Activated naive CD4-positive, alpha-beta T cell treated with anti-CD3 and anti-CD28 coated beads, Interleukin-2, amount 10 ng/mL, durations not matched to agents 7 days and 5 days (primary cell): ENCODE data around the gene SERINC5.
"Not testable (repeated sequence)": the region's sequence is repeated elsewhere in the genome, so short reads cannot be mapped to it uniquely, and the experiment has no call there.

ENCODE experiments used
- CTCF ChIA-PET: fragments of 350-600 bp; sonication (Branson Sonifier 250); formaldehyde crosslinking; loops from one replicate; lab custom pipeline; 2021; ENCODE audit warnings: antibody characterized with exemption; lab: Charles Lee
- DNase-seq: peaks from one replicate; pipeline ENCODE4 v3.0.0-alpha.2; 2020
- H3K27ac Mint-ChIP-seq: one replicate; pipeline ENCODE4 v1.8.0; 2021; ENCODE audit warnings: mild to moderate bottlenecking, moderate library complexity, mixed read lengths
- H3K27me3 Mint-ChIP-seq: one replicate; pipeline ENCODE4 v1.8.0; 2021; ENCODE audit warnings: mild to moderate bottlenecking, mixed read lengths
- H3K36me3 Mint-ChIP-seq: one replicate; pipeline ENCODE4 v1.8.0; 2021; ENCODE audit warnings: mixed read lengths
- H3K4me1 Mint-ChIP-seq: one replicate; pipeline ENCODE4 v1.8.0; 2021; ENCODE audit warnings: mixed read lengths
- H3K4me3 Mint-ChIP-seq: one replicate; pipeline ENCODE4 v1.8.0; 2021; ENCODE audit warnings: mild to moderate bottlenecking, moderate library complexity, mixed read lengths
- H3K9me3 Mint-ChIP-seq: one replicate; pipeline ENCODE4 v1.8.0; 2021; ENCODE audit warnings: mixed read lengths

SERINC5 gene

GRCh38 chr5:80255811-80256712, at the start of gene SERINC5:
SERINC5 (minus strand) TSS chr5:80256048; CDS start chr5:80255922, 126 bp downstream.
- H3K4me1 Mint-ChIP-seq, result peaks cover 46% of the 10 kb centered on the region
- H3K36me3 Mint-ChIP-seq, result peaks cover 51% of the 10 kb centered on the region
- H3K27ac Mint-ChIP-seq, result peak within 1 kb of the TSS; percentile 97
- H3K9me3 Mint-ChIP-seq, result no peaks in the 10 kb centered on the region
- CTCF ChIA-PET, result interaction anchor here (0.8 to 2.9 kb wide), 6 partner anchors 11 to 120 kb away, joined by 3 to 18 read pairs (median 4); no protein-coding TSS in a partner anchor
- peak; percentile 90 for DNase-seq
- H3K27me3 Mint-ChIP-seq, result peaks cover 3% of the 10 kb centered on the region
- peak within 1 kb of the TSS; percentile 92 for H3K4me3 Mint-ChIP-seq

GRCh38 chr5:80302636-80303035, 46.8 kb upstream of the SERINC5 start:
- no peaks in the 10 kb centered on the region for H3K9me3 Mint-ChIP-seq
- no peak overlapping the region for H3K4me3 Mint-ChIP-seq
- H3K4me1 Mint-ChIP-seq, result peaks cover 2% of the 10 kb centered on the region
- DNase-seq, result no peak
- H3K27ac Mint-ChIP-seq, result no peak overlapping the region
- peaks cover 5% of the 10 kb centered on the region for H3K27me3 Mint-ChIP-seq
- H3K36me3 Mint-ChIP-seq, result no peaks in the 10 kb centered on the region
- CTCF ChIA-PET, result no interaction called here

- H3K36me3 Mint-ChIP-seq, CTCF ChIA-PET, H3K27ac Mint-ChIP-seq, DNase-seq, H3K4me1 Mint-ChIP-seq, H3K4me3 Mint-ChIP-seq, H3K9me3 Mint-ChIP-seq, H3K27me3 Mint-ChIP-seq: not testable (repeated sequence)
Observed at GRCh38 chr5:80301342-80301741, 45.5 kb upstream of the SERINC5 start.

GRCh38 chr5:80300796-80301195, 44.9 kb upstream of the SERINC5 start:
- H3K36me3 Mint-ChIP-seq, H3K4me1 Mint-ChIP-seq, CTCF ChIA-PET, H3K4me3 Mint-ChIP-seq, DNase-seq, H3K27me3 Mint-ChIP-seq, H3K27ac Mint-ChIP-seq, H3K9me3 Mint-ChIP-seq: not testable (repeated sequence)

GRCh38 chr5:80300125-80300524, 44.3 kb upstream of the SERINC5 start:
- no peak overlapping the region for H3K27ac Mint-ChIP-seq
- H3K36me3 Mint-ChIP-seq, result no peaks in the 10 kb centered on the region
- H3K9me3 Mint-ChIP-seq, result no peaks in the 10 kb centered on the region
- peaks cover 6% of the 10 kb centered on the region for H3K27me3 Mint-ChIP-seq
- H3K4me3 Mint-ChIP-seq, result no peak overlapping the region
- DNase-seq, result no peak
- H3K4me1 Mint-ChIP-seq, result no peaks in the 10 kb centered on the region
- CTCF ChIA-PET, result no interaction called here

- DNase-seq, result no peak
- Mint-ChIP-seq H3K27ac (no peak overlapping the region), H3K9me3 (no peaks in the 10 kb centered on the region), H3K4me3 (no peak overlapping the region), H3K36me3 (no peaks in the 10 kb centered on the region), H3K27me3 (peaks cover 11% of the 10 kb centered on the region), H3K4me1 (no peaks in the 10 kb centered on the region)
- CTCF ChIA-PET, result no interaction called here
Observed at GRCh38 chr5:80299601-80300000, 43.8 kb upstream of the SERINC5 start.

- no peak for DNase-seq
- Mint-ChIP-seq H3K27ac (no peak overlapping the region), H3K9me3 (peaks cover 2% of the 10 kb centered on the region), H3K4me1 (no peaks in the 10 kb centered on the region), H3K4me3 (no peak overlapping the region), H3K27me3 (peaks cover 11% of the 10 kb centered on the region), H3K36me3 (no peaks in the 10 kb centered on the region)
- CTCF ChIA-PET, result no interaction called here
Observed at GRCh38 chr5:80296121-80296520, 40.3 kb upstream of the SERINC5 start.

GRCh38 chr5:80291761-80292160, 35.9 kb upstream of the SERINC5 start:
- H3K27ac Mint-ChIP-seq, result no peak overlapping the region
- H3K4me3 Mint-ChIP-seq, result no peak overlapping the region
- peaks cover 18% of the 10 kb centered on the region for H3K27me3 Mint-ChIP-seq
- CTCF ChIA-PET, result interaction anchor here (1.4 kb wide), 1 partner anchor 166 kb away, joined by 3 read pairs; no protein-coding TSS in a partner anchor
- H3K9me3 Mint-ChIP-seq, result peaks cover 2% of the 10 kb centered on the region
- no peak for DNase-seq
- no peaks in the 10 kb centered on the region for H3K36me3 Mint-ChIP-seq
- no peaks in the 10 kb centered on the region for H3K4me1 Mint-ChIP-seq

- no peaks in the 10 kb centered on the region for H3K36me3 Mint-ChIP-seq
- CTCF ChIA-PET, result no interaction called here
- H3K27ac Mint-ChIP-seq, result no peak overlapping the region
- H3K27me3 Mint-ChIP-seq, result peaks cover 12% of the 10 kb centered on the region
- H3K4me1 Mint-ChIP-seq, result peaks cover 10% of the 10 kb centered on the region
- no peak overlapping the region for H3K4me3 Mint-ChIP-seq
- no peak for DNase-seq
- peaks cover 2% of the 10 kb centered on the region for H3K9me3 Mint-ChIP-seq
Observed at GRCh38 chr5:80289320-80289719, 33.5 kb upstream of the SERINC5 start.

- no peaks in the 10 kb centered on the region for H3K9me3 Mint-ChIP-seq
Observed at GRCh38 chr5:80288177-80288576, 32.3 kb upstream of the SERINC5 start.

GRCh38 chr5:80284720-80285119, 28.9 kb upstream of the SERINC5 start:
- H3K4me3 Mint-ChIP-seq, result no peak overlapping the region
- peaks cover 12% of the 10 kb centered on the region for H3K27me3 Mint-ChIP-seq
- H3K36me3 Mint-ChIP-seq, result no peaks in the 10 kb centered on the region
- no peaks in the 10 kb centered on the region for H3K9me3 Mint-ChIP-seq
- CTCF ChIA-PET, result interaction anchor here (0.6 to 0.8 kb wide), 4 partner anchors 10 to 303 kb away, joined by 3 to 4 read pairs (median 4); no protein-coding TSS in a partner anchor
- peak overlapping the region; percentile 33 for H3K27ac Mint-ChIP-seq
- H3K4me1 Mint-ChIP-seq, result peaks cover 20% of the 10 kb centered on the region
- DNase-seq, result peak; percentile 56

More at GRCh38 chr5:80288177-80288576, 32.3 kb upstream of the SERINC5 start:
- peaks cover 14% of the 10 kb centered on the region for H3K4me1 Mint-ChIP-seq
- H3K27ac Mint-ChIP-seq, result no peak overlapping the region
- CTCF ChIA-PET, result interaction anchor here (0.6 kb wide), 1 partner anchor 345 kb away, joined by 3 read pairs; no protein-coding TSS in a partner anchor
- no peaks in the 10 kb centered on the region for H3K36me3 Mint-ChIP-seq
- H3K4me3 Mint-ChIP-seq, result no peak overlapping the region
- H3K27me3 Mint-ChIP-seq, result peaks cover 12% of the 10 kb centered on the region
- DNase-seq, result no peak

- DNase-seq, result no peak
- peaks cover 20% of the 10 kb centered on the region for H3K4me1 Mint-ChIP-seq
- H3K36me3 Mint-ChIP-seq, result no peaks in the 10 kb centered on the region
- H3K27ac Mint-ChIP-seq, result no peak overlapping the region
- CTCF ChIA-PET, result interaction anchor here (0.7 to 0.8 kb wide), 2 partner anchors 17 to 81 kb away, joined by 3 read pairs; no protein-coding TSS in a partner anchor
- H3K4me3 Mint-ChIP-seq, result no peak overlapping the region
- H3K9me3 Mint-ChIP-seq, result no peaks in the 10 kb centered on the region
- H3K27me3 Mint-ChIP-seq, result peaks cover under 1% of the 10 kb centered on the region
Observed at GRCh38 chr5:80283360-80283759, 27.5 kb upstream of the SERINC5 start.

GRCh38 chr5:80282054-80282453, 26.2 kb upstream of the SERINC5 start:
- Mint-ChIP-seq H3K36me3 (no peaks in the 10 kb centered on the region), H3K27ac (no peak overlapping the region), H3K4me3 (no peak overlapping the region), H3K27me3 (no peaks in the 10 kb centered on the region), H3K9me3 (no peaks in the 10 kb centered on the region), H3K4me1 (peaks cover 20% of the 10 kb centered on the region)
- no peak for DNase-seq
- CTCF ChIA-PET, result no interaction called here

GRCh38 chr5:80277191-80277590, 21.3 kb upstream of the SERINC5 start:
- H3K27me3 Mint-ChIP-seq, result no peaks in the 10 kb centered on the region
- no peak overlapping the region for H3K27ac Mint-ChIP-seq
- no peaks in the 10 kb centered on the region for H3K36me3 Mint-ChIP-seq
- CTCF ChIA-PET, result interaction anchor here (4.7 kb wide), 1 partner anchor 186 kb away, joined by 47 read pairs; no protein-coding TSS in a partner anchor
- no peak overlapping the region for H3K4me3 Mint-ChIP-seq
- no peak for DNase-seq
- H3K4me1 Mint-ChIP-seq, result peaks cover 13% of the 10 kb centered on the region
- no peaks in the 10 kb centered on the region for H3K9me3 Mint-ChIP-seq
